ENCODE measurements around the gene PHAF1. TPM values are rescaled to one million over a fixed set of nuclear protein-coding genes. Genes with fewer than 3 reads are reported as not detected.

The PHAF1 gene
- total RNA-seq, 2 experiments from 2014 or later = 12.7 to 14.0 TPM

GRCh38 chr16:67163999-67164558 lies 54.3 kb downstream of the PHAF1 start:
- POLR2A ChIA-PET = interaction anchor here (1.2 kb wide), 1 partner anchor 9 kb away, joined by 4 read pairs; no protein-coding TSS in a partner anchor
- ATAC-seq (no peak), DNase-seq (no peak)
- peaks cover 29% of the 10 kb centered on the region for H3K4me1 Mint-ChIP-seq
- no peak overlapping the region for H3K27ac Mint-ChIP-seq
- no peak overlapping the region for H3K4me3 Mint-ChIP-seq
- intact Hi-C loops (cut with DNase I, micrococcal nuclease) = loop anchor here in 1 of 2 experiments (1.0 to 5.0 kb wide), 2 partner anchors 10 to 498 kb away; partner anchors contain the start of genes ACD and PARD6A
- peaks cover 48% of the 10 kb centered on the region for H3K27me3 Mint-ChIP-seq
- CTCF ChIA-PET = interaction anchor here (0.7 to 4.5 kb wide), 9 partner anchors 9 to 179 kb away, joined by 3 to 39 read pairs (median 5); partner anchors contain the start of gene TMEM208
- H3K36me3 Mint-ChIP-seq (ENCODE audit: low read depth) = peaks cover 7% of the 10 kb centered on the region
- no peaks in the 10 kb centered on the region for H3K9me3 Mint-ChIP-seq (ENCODE audit: low read depth)

GRCh38 chr16:67164599-67165061 lies 54.9 kb downstream of the PHAF1 start, which contains the start of gene HSF4:
TSS of gene HSF4 (plus strand) at chr16:67164745. CDS start at chr16:67164812, 67 bp downstream.
- peaks cover 51% of the 10 kb centered on the region for H3K27me3 Mint-ChIP-seq
- peaks cover 29% of the 10 kb centered on the region for H3K4me1 Mint-ChIP-seq
- intact Hi-C loops (cut with DNase I, micrococcal nuclease) = loop anchor here in 1 of 2 experiments (1.0 to 5.0 kb wide), 2 partner anchors 10 to 498 kb away; partner anchors contain the start of genes ACD and PARD6A
- ATAC-seq (no peak), DNase-seq (peak; percentile 48)
- ChIA-PET CTCF (interaction anchor here (1.7 to 4.5 kb wide), 2 partner anchors 9 to 11 kb away, joined by 10 to 39 read pairs; no protein-coding TSS in a partner anchor), POLR2A (no interaction called here)
- H3K9me3 Mint-ChIP-seq (ENCODE audit: low read depth) = no peaks in the 10 kb centered on the region
- no peak within 1 kb of the TSS for H3K4me3 Mint-ChIP-seq
- no peak within 1 kb of the TSS for H3K27ac Mint-ChIP-seq
- H3K36me3 Mint-ChIP-seq (ENCODE audit: low read depth) = peaks cover 7% of the 10 kb centered on the region

- H3K4me1 Mint-ChIP-seq = peaks cover 35% of the 10 kb centered on the region
- no peak for ATAC-seq
- peaks cover 51% of the 10 kb centered on the region for H3K27me3 Mint-ChIP-seq
- intact Hi-C loops (cut with DNase I, micrococcal nuclease) = no loop called here
- ChIA-PET POLR2A (interaction anchor here (0.6 kb wide), 2 partner anchors 232 to 319 kb away, joined by 3 read pairs; no protein-coding TSS in a partner anchor), CTCF (interaction anchor here (1.0 to 1.7 kb wide), 2 partner anchors 8 to 10 kb away, joined by 6 to 10 read pairs; no protein-coding TSS in a partner anchor)
- peaks cover 7% of the 10 kb centered on the region for H3K36me3 Mint-ChIP-seq (ENCODE audit: low read depth)
- H3K27ac Mint-ChIP-seq = no peak overlapping the region
- H3K9me3 Mint-ChIP-seq (ENCODE audit: low read depth) = no peaks in the 10 kb centered on the region
- DNase-seq = peak; percentile 39
- no peak overlapping the region for H3K4me3 Mint-ChIP-seq
Measured at GRCh38 chr16:67165121-67166078, 55.7 kb downstream of the PHAF1 start.

GRCh38 chr16:67166110-67166547 lies 56.4 kb downstream of the PHAF1 start:
- Mint-ChIP-seq H3K27ac (no peak overlapping the region), H3K36me3 (ENCODE audit: low read depth) (peaks cover 8% of the 10 kb centered on the region), H3K9me3 (ENCODE audit: low read depth) (no peaks in the 10 kb centered on the region), H3K4me3 (no peak overlapping the region), H3K27me3 (peaks cover 56% of the 10 kb centered on the region), H3K4me1 (peaks cover 36% of the 10 kb centered on the region)
- ATAC-seq = no peak
- CTCF ChIA-PET = interaction anchor here (1.0 to 1.5 kb wide), 2 partner anchors 9 to 214 kb away, joined by 4 to 6 read pairs; no protein-coding TSS in a partner anchor
- POLR2A ChIA-PET = interaction anchor here (0.6 kb wide), 1 partner anchor 318 kb away, joined by 3 read pairs; no protein-coding TSS in a partner anchor
- no peak for DNase-seq
- intact Hi-C loops (cut with DNase I, micrococcal nuclease) = no loop called here

- Mint-ChIP-seq H3K36me3 (ENCODE audit: low read depth) (peaks cover 6% of the 10 kb centered on the region), H3K4me3 (no peak overlapping the region), H3K27me3 (peaks cover 59% of the 10 kb centered on the region), H3K9me3 (ENCODE audit: low read depth) (no peaks in the 10 kb centered on the region), H3K27ac (no peak overlapping the region), H3K4me1 (peaks cover 36% of the 10 kb centered on the region)
- no peak for ATAC-seq
- POLR2A ChIA-PET = no interaction called here
- intact Hi-C loops (cut with DNase I, micrococcal nuclease) = no loop called here
- CTCF ChIA-PET = interaction anchor here (0.5 to 3.3 kb wide), 4 partner anchors 9 to 214 kb away, joined by 3 to 15 read pairs (median 5); partner anchors contain the start of gene B3GNT9
- DNase-seq = peak; percentile 41
Measured at GRCh38 chr16:67166598-67167168, 56.9 kb downstream of the PHAF1 start.

- peaks cover 60% of the 10 kb centered on the region for H3K27me3 Mint-ChIP-seq
- peaks cover 28% of the 10 kb centered on the region for H3K4me1 Mint-ChIP-seq
- H3K36me3 Mint-ChIP-seq (ENCODE audit: low read depth) = peaks cover 4% of the 10 kb centered on the region
- POLR2A ChIA-PET = interaction anchor here (0.6 kb wide), 1 partner anchor 156 kb away, joined by 3 read pairs; no protein-coding TSS in a partner anchor
- no peaks in the 10 kb centered on the region for H3K9me3 Mint-ChIP-seq (ENCODE audit: low read depth)
- no peak overlapping the region for H3K27ac Mint-ChIP-seq
- DNase-seq = no peak
- intact Hi-C loops (cut with DNase I, micrococcal nuclease) = no loop called here
- H3K4me3 Mint-ChIP-seq = no peak overlapping the region
- no peak for ATAC-seq
- CTCF ChIA-PET = interaction anchor here (0.5 to 3.3 kb wide), 6 partner anchors 10 to 215 kb away, joined by 3 to 15 read pairs (median 4); partner anchors contain the start of gene B3GNT9
Measured at GRCh38 chr16:67167588-67167987, 57.8 kb downstream of the PHAF1 start.

DNA sequence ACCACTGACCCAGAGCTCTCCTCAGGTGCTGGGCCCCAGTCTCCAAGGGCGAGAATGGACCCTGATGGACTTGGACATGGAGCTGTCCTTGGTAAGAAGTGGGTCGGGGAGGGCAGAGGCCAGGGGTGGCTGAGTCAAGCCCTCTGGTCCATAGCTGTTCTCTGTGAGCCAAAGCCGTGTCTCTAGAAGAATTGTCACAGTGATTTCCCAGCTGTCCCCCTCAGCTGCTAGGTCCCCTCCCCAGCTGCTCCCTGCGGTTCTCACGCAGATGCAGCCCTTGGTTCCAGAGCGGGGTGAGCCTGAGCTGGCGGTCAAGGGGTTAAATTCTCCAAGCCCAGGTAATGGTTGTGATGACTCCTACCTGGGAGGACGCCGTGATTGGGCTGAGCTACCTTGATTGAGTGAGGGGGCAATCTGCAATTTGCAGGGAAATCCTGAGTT lies 59.3 kb downstream of the PHAF1 start:
- H3K27ac Mint-ChIP-seq = no peak overlapping the region
- no peaks in the 10 kb centered on the region for H3K9me3 Mint-ChIP-seq (ENCODE audit: low read depth)
- DNase-seq (no peak), ATAC-seq (no peak)
- H3K4me3 Mint-ChIP-seq = no peak overlapping the region
- peaks cover 39% of the 10 kb centered on the region for H3K4me1 Mint-ChIP-seq
- intact Hi-C loops (cut with DNase I, micrococcal nuclease) = no loop called here
- ChIA-PET POLR2A (interaction anchor here (1.5 kb wide), 1 partner anchor 9 kb away, joined by 5 read pairs; the partner anchor contains the start of genes FBXL8 and TRADD), CTCF (interaction anchor here (0.5 to 3.3 kb wide), 9 partner anchors 9 to 1185 kb away, joined by 3 to 15 read pairs (median 3); partner anchors contain the start of gene PHAF1)
- peaks cover 4% of the 10 kb centered on the region for H3K36me3 Mint-ChIP-seq (ENCODE audit: low read depth)
- H3K27me3 Mint-ChIP-seq = peaks cover 70% of the 10 kb centered on the region

DNA sequence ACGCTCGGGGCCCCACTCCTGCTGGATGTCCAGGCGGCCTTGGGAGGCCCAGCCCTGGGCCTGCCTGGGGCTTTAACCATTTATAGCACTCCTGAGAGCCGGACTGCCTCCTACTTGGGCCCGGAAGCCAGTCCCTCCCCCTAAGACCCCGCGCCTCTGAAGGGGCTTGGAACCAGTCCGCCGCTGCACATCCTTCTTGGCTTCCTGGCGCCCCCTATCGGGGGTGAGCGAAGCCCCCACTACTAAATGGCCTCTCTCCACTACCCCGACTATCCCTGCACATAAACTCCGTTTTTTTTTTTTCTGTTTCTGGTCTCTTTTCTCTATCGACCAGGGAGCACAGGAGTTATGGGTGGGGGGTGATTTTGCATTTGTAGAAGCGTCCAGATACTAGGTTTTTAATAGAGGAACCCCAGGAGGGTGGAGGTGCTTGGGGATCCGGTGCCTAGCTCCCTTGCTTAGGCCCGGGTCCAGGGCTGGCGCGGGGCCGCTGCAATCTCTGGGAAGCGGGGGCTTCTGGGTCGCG lies 60.0 kb downstream of the PHAF1 start:
- H3K27me3 Mint-ChIP-seq = peaks cover 67% of the 10 kb centered on the region
- intact Hi-C loops (cut with DNase I, micrococcal nuclease) = loop anchor here in 1 of 2 experiments (1.0 kb wide), 1 partner anchor 10 kb away; the partner anchor contains the start of genes FBXL8 and TRADD
- no peak for ATAC-seq
- peaks cover 38% of the 10 kb centered on the region for H3K4me1 Mint-ChIP-seq
- DNase-seq = peak; percentile 71
- H3K9me3 Mint-ChIP-seq (ENCODE audit: low read depth) = no peaks in the 10 kb centered on the region
- H3K27ac Mint-ChIP-seq = peak overlapping the region; percentile 74
- H3K4me3 Mint-ChIP-seq = peak overlapping the region; percentile 70
- CTCF ChIA-PET = interaction anchor here (0.7 to 3.3 kb wide), 7 partner anchors 9 to 191 kb away, joined by 3 to 15 read pairs (median 5); partner anchors contain the start of gene TMEM208
- H3K36me3 Mint-ChIP-seq (ENCODE audit: low read depth) = peaks cover 4% of the 10 kb centered on the region
- POLR2A ChIA-PET = interaction anchor here (1.5 kb wide), 1 partner anchor 9 kb away, joined by 5 read pairs; the partner anchor contains the start of genes FBXL8 and TRADD

DNA sequence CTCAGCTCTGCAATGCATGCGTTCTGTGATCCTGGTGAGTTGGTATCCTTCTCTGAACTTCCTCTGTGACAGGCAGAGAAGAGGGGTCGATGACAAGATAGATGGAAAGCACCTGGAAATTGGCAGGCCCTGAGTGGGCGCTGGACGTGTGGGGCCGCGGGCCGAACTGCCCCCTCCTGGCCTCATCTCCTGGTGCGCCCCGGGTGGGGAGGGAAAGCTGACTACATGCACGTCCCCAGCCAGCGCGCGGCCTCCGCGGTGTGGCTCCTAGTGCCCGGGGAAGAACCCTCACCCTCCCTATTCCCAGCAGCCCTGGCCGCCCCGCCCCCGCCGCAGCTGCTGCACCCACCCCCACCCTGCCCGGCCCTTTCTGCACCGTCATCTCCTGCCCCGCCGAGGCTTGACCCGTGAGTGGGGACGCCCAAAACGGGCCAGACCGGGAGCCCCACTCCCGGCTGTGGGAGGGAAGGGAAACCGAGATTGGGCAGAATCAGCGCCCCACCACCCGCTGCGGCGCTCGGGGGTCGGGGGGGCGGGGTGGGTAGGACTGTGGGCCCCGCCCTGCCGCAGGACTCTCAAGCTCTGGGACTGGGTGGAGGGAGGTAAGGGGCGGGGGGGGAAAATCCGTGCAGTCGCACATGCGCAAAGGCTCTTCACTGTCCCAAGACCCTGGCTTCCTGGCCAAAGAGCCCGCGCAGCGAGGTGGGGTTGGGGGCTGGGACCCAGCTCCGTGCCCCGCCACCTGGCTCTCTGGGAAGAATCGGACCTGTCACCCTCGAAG lies 60.6 kb downstream of the PHAF1 start, which contains the start of gene NOL3:
TSS of gene NOL3 (plus strand) at position 371 of the 781 bp plus-strand sequence.
- intact Hi-C loops (cut with DNase I, micrococcal nuclease) = loop anchor here in 1 of 2 experiments (1.0 kb wide), 1 partner anchor 11 kb away; the partner anchor contains the start of genes FBXL8 and TRADD
- ChIA-PET POLR2A (interaction anchor here (1.5 kb wide), 1 partner anchor 10 kb away, joined by 5 read pairs; the partner anchor contains the start of genes FBXL8 and TRADD), CTCF (interaction anchor here (0.7 to 3.3 kb wide), 8 partner anchors 10 to 191 kb away, joined by 3 to 15 read pairs (median 5); partner anchors contain the start of gene TMEM208)
- ATAC-seq (peak; percentile 58), DNase-seq (peak; percentile 89)
- peaks cover 4% of the 10 kb centered on the region for H3K36me3 Mint-ChIP-seq (ENCODE audit: low read depth)
- no peaks in the 10 kb centered on the region for H3K9me3 Mint-ChIP-seq (ENCODE audit: low read depth)
- peak within 1 kb of the TSS; percentile 74 for H3K27ac Mint-ChIP-seq
- peaks cover 63% of the 10 kb centered on the region for H3K27me3 Mint-ChIP-seq
- H3K4me3 Mint-ChIP-seq = peak within 1 kb of the TSS; percentile 70
- peaks cover 35% of the 10 kb centered on the region for H3K4me1 Mint-ChIP-seq

Data from activated CD4-positive, alpha-beta T cell treated with anti-CD3 and anti-CD28 coated beads for 36 hours (primary cell).